ENCODE data around the gene NEDD9. TPM values are rescaled to one million over a fixed set of nuclear protein-coding genes. Genes with fewer than 3 reads are reported as not detected.

Gene NEDD9
- total RNA-seq, 2 donors from 2014 or later: 43.4 to 73.1 TPM

- H3K36me3 ChIP-seq: no peaks in the 10 kb centered on the region
- H3K4me1 ChIP-seq: no peaks in the 10 kb centered on the region
- intact Hi-C loops (cut with DNase I): loop anchor here (2.0 to 5.0 kb wide), 2 partner anchors 351 to 434 kb away; no protein-coding TSS in a partner anchor
- H3K4me3 ChIP-seq: no peak overlapping the region
- no peak overlapping the region for H3K27ac ChIP-seq
- no peaks in the 10 kb centered on the region for H3K9me3 ChIP-seq
- peak; percentile 44 for DNase-seq
- no peaks in the 10 kb centered on the region for H3K27me3 ChIP-seq
- TF ChIP-seq, protein P1, sequence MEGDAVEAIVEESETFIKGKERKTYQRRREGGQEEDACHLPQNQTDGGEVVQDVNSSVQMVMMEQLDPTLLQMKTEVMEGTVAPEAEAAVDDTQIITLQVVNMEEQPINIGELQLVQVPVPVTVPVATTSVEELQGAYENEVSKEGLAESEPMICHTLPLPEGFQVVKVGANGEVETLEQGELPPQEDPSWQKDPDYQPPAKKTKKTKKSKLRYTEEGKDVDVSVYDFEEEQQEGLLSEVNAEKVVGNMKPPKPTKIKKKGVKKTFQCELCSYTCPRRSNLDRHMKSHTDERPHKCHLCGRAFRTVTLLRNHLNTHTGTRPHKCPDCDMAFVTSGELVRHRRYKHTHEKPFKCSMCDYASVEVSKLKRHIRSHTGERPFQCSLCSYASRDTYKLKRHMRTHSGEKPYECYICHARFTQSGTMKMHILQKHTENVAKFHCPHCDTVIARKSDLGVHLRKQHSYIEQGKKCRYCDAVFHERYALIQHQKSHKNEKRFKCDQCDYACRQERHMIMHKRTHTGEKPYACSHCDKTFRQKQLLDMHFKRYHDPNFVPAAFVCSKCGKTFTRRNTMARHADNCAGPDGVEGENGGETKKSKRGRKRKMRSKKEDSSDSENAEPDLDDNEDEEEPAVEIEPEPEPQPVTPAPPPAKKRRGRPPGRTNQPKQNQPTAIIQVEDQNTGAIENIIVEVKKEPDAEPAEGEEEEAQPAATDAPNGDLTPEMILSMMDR (IDR thresholded peaks at IDR 0.05): no peak
- no peak overlapping the region for H3K9ac ChIP-seq (ENCODE audit: low read depth in 2 of 2, low read length in 2 of 2)
These were observed 88.8 kb downstream of the NEDD9 start for GRCh38 chr6:11143394-11144371.

- Histone ChIP-seq H3K9me3 (no peaks in the 10 kb centered on the region), H3K27ac (no peak overlapping the region), H3K4me3 (no peak overlapping the region), H3K9ac (ENCODE audit: low read depth in 2 of 2, low read length in 2 of 2) (no peak overlapping the region), H3K4me1 (no peaks in the 10 kb centered on the region), H3K36me3 (no peaks in the 10 kb centered on the region), H3K27me3 (no peaks in the 10 kb centered on the region)
- no peak for DNase-seq
- TF ChIP-seq, protein P1 (IDR thresholded peaks at IDR 0.05): no peak
- intact Hi-C loops (cut with DNase I): loop anchor here (5.0 kb wide), 1 partner anchor 435 kb away; no protein-coding TSS in a partner anchor
These were observed 90.0 kb downstream of the NEDD9 start for GRCh38 chr6:11142296-11143027.

DNA sequence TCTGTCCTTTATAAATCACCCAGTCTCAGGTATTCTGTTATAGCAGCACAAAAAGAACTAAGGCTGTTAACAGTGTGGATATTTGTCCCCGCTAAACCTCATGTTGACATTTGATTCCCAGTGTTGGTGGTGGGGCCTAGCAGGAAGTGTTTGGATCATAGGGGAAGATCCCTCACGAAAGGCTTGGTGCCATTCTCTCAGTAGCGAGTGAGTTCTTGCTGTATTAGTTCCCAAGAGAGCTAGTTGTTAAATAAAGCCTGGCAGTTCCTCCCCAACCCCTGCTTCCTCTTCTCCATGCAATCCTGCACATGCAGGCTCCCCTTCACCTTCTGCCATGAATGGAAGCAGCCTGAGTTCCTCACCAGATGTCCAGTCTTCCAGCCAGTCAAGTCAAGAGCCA, 91.2 kb downstream of the NEDD9 start:
- Histone ChIP-seq H3K27ac (no peak overlapping the region), H3K4me1 (no peaks in the 10 kb centered on the region), H3K9ac (ENCODE audit: low read depth in 2 of 2, low read length in 2 of 2) (no peak overlapping the region), H3K36me3 (no peaks in the 10 kb centered on the region), H3K27me3 (no peaks in the 10 kb centered on the region), H3K4me3 (no peak overlapping the region), H3K9me3 (no peaks in the 10 kb centered on the region)
- TF ChIP-seq, protein P1 (IDR thresholded peaks at IDR 0.05): no peak
- DNase-seq: no peak
- intact Hi-C loops (cut with DNase I): loop anchor here (5.0 kb wide), 1 partner anchor 436 kb away; no protein-coding TSS in a partner anchor

DNA sequence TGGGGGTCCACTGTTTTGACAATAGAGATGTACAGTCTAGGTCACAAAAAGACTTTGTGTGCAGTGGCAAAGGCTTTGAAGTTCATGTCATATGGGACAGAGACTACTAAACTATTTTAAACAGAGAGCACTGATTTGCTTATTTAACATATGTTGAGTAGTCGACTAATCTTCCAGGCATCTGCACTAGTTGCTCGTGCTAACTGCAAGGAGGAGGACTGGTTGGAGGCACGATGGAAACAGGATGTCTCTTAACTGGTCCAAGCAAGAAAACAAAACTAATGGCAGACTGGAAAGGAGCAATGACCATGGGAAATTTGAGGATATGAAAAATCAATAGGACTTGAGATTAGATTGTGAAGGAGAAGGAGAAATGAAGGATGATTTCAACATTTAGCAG, 92.4 kb downstream of the NEDD9 start:
- Histone ChIP-seq H3K27me3 (no peaks in the 10 kb centered on the region), H3K36me3 (no peaks in the 10 kb centered on the region), H3K9me3 (no peaks in the 10 kb centered on the region), H3K4me3 (no peak overlapping the region), H3K27ac (no peak overlapping the region), H3K9ac (ENCODE audit: low read depth in 2 of 2, low read length in 2 of 2) (no peak overlapping the region), H3K4me1 (no peaks in the 10 kb centered on the region)
- no peak for DNase-seq
- intact Hi-C loops (cut with DNase I): loop anchor here (5.0 kb wide), 1 partner anchor 437 kb away; no protein-coding TSS in a partner anchor
- TF ChIP-seq, protein P1 (IDR thresholded peaks at IDR 0.05): no peak

All from colonic mucosa (tissue), 4 donors.